ENCODE measurements around the gene CPLX1.

GRCh38 chr4:762211-763190 lies 63.4 kb downstream of the CPLX1 start:
- TF ChIP-seq CTCF (optimal IDR thresholded peaks at IDR 0.05 in 1 of 3, IDR thresholded peaks at IDR 0.05 in 1 of 3, conservative IDR thresholded peaks at IDR 0.05 in 1 of 3; ENCODE audit: extremely low read depth in 1 of 3, insufficient read depth in 2 of 3, low read length in 3 of 3) (peak in 1 of 3 experiments; percentile 49), EZH2 (IDR thresholded peaks at IDR 0.05; ENCODE audit: low read length) (no peak)

All from keratinocyte (primary cell).